Motor neuron (in vitro differentiated cells): ENCODE measurements around the gene CUL4B. TPM values are rescaled to one million over a fixed set of nuclear protein-coding genes. Genes with fewer than 3 reads are reported as not detected.
"Not testable (repeated sequence)": the region's sequence is repeated elsewhere in the genome, so short reads cannot be mapped to it uniquely, and the experiment has no call there.

Experiments used
- ATAC-seq, 8 experiments: fragments of 200-7000 bp; cut with Tn5 transposase; replicated peaks in 6 of 8; 2 replicates each; pipeline ENCODE4 v1.8.0; 2021; ENCODE audit warnings: mild to moderate bottlenecking in 8 of 8, moderate library complexity in 8 of 8
- H3K27ac ChIP-seq, 2 donors: fragments of 250-450 bp; sonication (Bioruptor Pico); 2 replicates each; pipeline ENCODE4 v1.9.0; 2021; ENCODE audit warnings: antibody characterized with exemption in 2 of 2, mild to moderate bottlenecking in 2 of 2, moderate library complexity in 1 of 2
- H3K4me1 ChIP-seq, 2 donors: fragments of 250-450 bp; sonication (Bioruptor Pico); replicated peaks in 1 of 2; 2 replicates each; pipeline ENCODE4 v1.6.1; 2021; ENCODE audit warnings: antibody characterized with exemption in 2 of 2, mild to moderate bottlenecking in 2 of 2, moderate library complexity in 1 of 2
- H3K4me3 ChIP-seq, 5 donors: fragments of 250-450 bp; sonication (Bioruptor Pico); 2 replicates each; pipeline ENCODE4 v1.9.0; 2021; ENCODE audit warnings: antibody characterized with exemption in 5 of 5, mild to moderate bottlenecking in 5 of 5, moderate library complexity in 4 of 5
- WGBS, 10 experiments: fragments of 450-650 bp; shearing (Covaris generic); methylation state at CpG; one replicate each; pipeline ENCODE4 v1.0.0; 2022; 5-methylcytosine and 5-hydroxymethylcytosine counted together
- in situ Hi-C, 9 experiments: fragments of 400-800 bp; cut with MboI; loops; one replicate each; pipeline ENCODE4 v1.15.0; 2021; ENCODE audit warnings: low sequenced_read_pairs in 9 of 9, low pct_unique_long_range_greater_than_20kb in 2 of 9; ENCODE audit not compliant: unreplicated experiment in 9 of 9
- total RNA-seq, 8 experiments: library from RNA; unstranded; fragments of 300-600 nt; gene quantifications; 2 replicates each; pipeline versions ENCODE4 v1.2.3 to v1.2.4, GENCODE V29; 2022

The CUL4B gene
- 10 to 100 TPM; 35.1 to 69.6 (median 42.5) TPM for total RNA-seq

GRCh38 chrX:120560842-120561633, at the start of gene CUL4B:
Gene CUL4B, minus strand, starts transcription at chrX:120560962. Its CDS starts 324 bp downstream, at chrX:120560638.
- in situ Hi-C loops, result no loop called here
- peak; percentile 82 to 87 (median 84) for ATAC-seq
- peaks cover 2 to 6% of the 10 kb centered on the region in 2 donors for H3K4me1 ChIP-seq
- H3K4me3 ChIP-seq, result peak within 1 kb of the TSS; percentile 39 to 93 (median 53)
- peak within 1 kb of the TSS; percentile 98 to 99 for H3K27ac ChIP-seq
- WGBS, 10 experiments, result no CpG with 5 or more reads among the region's 54 CpGs

GRCh38 chrX:120604361-120604782, 43.6 kb upstream of the CUL4B start:
- WGBS, 10 experiments, result 0 to 25% (median 0%) methylated on average over 1 to 4 of the region's 5 CpGs; no CpG with 5 or more reads in 3 of the 10 experiments
- Histone ChIP-seq H3K4me3 (peak overlapping the region; percentile 54 to 60 (median 58)), H3K27ac (peak overlapping the region; percentile 94 to 95), H3K4me1 (peaks cover 0 to 9% of the 10 kb centered on the region in 2 donors)
- ATAC-seq, result peak; percentile 64 to 83 (median 72)
- in situ Hi-C loops, result no loop called here

GRCh38 chrX:120603707-120604360, 43.1 kb upstream of the CUL4B start, which contains the start of gene MCTS1:
Gene MCTS1, plus strand, starts transcription at chrX:120604101. Its CDS starts 136 bp downstream, at chrX:120604237.
- Histone ChIP-seq H3K4me3 (peak within 1 kb of the TSS; percentile 54 to 60 (median 58)), H3K27ac (peak within 1 kb of the TSS; percentile 94 to 95), H3K4me1 (peaks cover 0 to 9% of the 10 kb centered on the region in 2 donors)
- ATAC-seq, result peak; percentile 92 to 95 (median 93)
- in situ Hi-C loops, result no loop called here
- 0 to 39% (median 0%) methylated on average over 2 to 22 of the region's 31 CpGs; no CpG with 5 or more reads in 5 of the 10 experiments for WGBS, 10 experiments

DNA sequence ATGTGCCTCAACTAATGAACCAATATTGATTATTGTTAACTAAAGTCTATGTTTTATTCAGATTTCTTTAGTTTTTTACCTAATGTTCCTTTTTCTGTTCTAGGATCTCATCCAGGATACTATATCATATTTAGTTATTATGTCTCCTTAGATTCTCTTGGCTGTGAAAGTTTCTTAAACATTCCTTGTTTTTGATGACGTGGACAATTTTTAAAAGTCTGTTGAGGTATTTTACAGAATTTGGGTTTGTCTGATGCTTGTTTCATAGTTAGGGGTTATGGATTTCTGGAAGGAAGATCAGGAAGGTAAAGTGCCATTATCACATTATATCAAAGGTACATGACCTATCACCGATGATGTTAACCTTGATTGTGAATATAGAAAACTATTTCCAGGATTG, 24.9 kb upstream of the CUL4B start:
- ATAC-seq, result no peak
- Histone ChIP-seq H3K27ac (no peak overlapping the region), H3K4me1 (no peaks in the 10 kb centered on the region), H3K4me3 (no peak overlapping the region)
- in situ Hi-C loops, result no loop called here
- WGBS, 10 experiments, result 13 to 60% (median 48%) methylated on average over 1 to 2 of the region's 2 CpGs; no CpG with 5 or more reads in 6 of the 10 experiments

DNA sequence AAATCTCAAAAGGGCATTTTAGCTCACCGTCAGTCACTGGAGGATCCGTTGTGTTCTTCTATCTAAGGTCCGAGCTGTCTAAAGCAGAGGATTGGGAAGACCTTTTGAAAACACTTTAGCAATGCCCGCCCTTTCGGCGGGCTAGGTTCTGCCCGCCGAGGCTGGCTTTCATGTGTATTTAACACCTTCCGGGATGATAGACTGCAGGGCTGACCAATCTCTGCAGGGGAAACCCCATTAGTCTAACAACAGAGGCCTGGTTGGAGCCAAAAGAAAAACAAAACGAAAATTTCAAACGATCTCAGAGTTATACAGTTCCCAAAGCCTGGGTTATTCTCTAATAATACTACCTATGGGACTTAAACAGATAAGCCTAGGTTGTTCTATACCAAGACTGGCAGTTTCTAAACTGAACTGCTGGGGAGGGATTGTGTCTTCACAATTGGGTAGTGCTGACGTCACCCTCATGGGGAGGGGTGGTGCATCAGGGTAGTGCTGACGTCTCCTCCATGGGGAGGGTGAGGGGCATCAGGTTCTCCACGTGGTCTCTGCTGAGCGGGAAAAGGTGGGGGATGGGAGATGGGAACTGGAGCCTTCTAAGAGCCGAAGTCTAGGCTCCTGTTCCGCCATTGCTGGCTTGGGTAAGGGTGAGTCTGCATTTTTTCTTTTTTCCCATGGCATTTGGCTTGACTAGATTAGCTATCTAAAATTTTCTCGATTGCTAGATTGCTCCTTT, 14.8 kb upstream of the CUL4B start:
- 37 to 100% (median 80%) methylated on average over 1 to 4 of the region's 18 CpGs; no CpG with 5 or more reads in 7 of the 10 experiments for WGBS, 10 experiments
- Histone ChIP-seq H3K4me3 (no peak overlapping the region), H3K4me1 (no peaks in the 10 kb centered on the region), H3K27ac (no peak overlapping the region)
- peak in 1 of 8 experiments; percentile 53 for ATAC-seq
- in situ Hi-C loops, result no loop called here

GRCh38 chrX:120573806-120574205, 13.0 kb upstream of the CUL4B start:
- ATAC-seq, result not testable (repeated sequence)

GRCh38 chrX:120570011-120570600, 9.3 kb upstream of the CUL4B start:
- WGBS, 10 experiments, result 60 to 100% (median 86%) methylated on average over 1 to 3 of the region's 3 CpGs; no CpG with 5 or more reads in 4 of the 10 experiments
- ATAC-seq, result no peak
- Histone ChIP-seq H3K27ac (no peak overlapping the region), H3K4me3 (no peak overlapping the region), H3K4me1 (no peaks in the 10 kb centered on the region)
- in situ Hi-C loops, result no loop called here

More at GRCh38 chrX:120573806-120574205, 13.0 kb upstream of the CUL4B start:
- 60 to 100% methylated on average over 2 to 5 of the region's 13 CpGs; no CpG with 5 or more reads in 8 of the 10 experiments for WGBS, 10 experiments
- H3K4me3 ChIP-seq, in situ Hi-C loops, H3K27ac ChIP-seq, H3K4me1 ChIP-seq: not testable (repeated sequence)

DNA sequence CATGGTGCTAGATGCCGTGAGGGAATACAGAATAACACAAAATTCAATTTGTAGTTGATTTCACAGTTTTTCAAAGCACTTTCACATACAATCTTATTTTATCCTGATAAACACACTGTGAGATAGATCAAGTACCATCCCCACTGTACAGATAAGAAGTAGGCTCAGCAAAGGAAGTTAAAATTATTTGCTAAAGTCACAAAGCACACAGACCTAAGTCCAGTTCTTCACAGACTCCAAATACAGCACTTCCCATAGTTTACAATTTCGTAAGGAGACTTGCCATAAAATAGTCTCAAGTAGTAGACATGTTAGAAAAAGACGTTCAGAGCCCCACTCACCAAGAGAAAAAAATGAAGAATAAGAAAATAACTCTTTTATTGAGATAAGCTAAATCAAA, 7.8 kb upstream of the CUL4B start:
- Histone ChIP-seq H3K27ac (no peak overlapping the region), H3K4me3 (no peak overlapping the region), H3K4me1 (no peaks in the 10 kb centered on the region)
- in situ Hi-C loops, result no loop called here
- no peak for ATAC-seq
- 40 to 100% (median 78%) methylated on average over 1 to 3 of the region's 3 CpGs; no CpG with 5 or more reads in 2 of the 10 experiments for WGBS, 10 experiments

- in situ Hi-C loops, result no loop called here
These were observed 7.3 kb upstream of the CUL4B start for GRCh38 chrX:120568035-120568434.

DNA sequence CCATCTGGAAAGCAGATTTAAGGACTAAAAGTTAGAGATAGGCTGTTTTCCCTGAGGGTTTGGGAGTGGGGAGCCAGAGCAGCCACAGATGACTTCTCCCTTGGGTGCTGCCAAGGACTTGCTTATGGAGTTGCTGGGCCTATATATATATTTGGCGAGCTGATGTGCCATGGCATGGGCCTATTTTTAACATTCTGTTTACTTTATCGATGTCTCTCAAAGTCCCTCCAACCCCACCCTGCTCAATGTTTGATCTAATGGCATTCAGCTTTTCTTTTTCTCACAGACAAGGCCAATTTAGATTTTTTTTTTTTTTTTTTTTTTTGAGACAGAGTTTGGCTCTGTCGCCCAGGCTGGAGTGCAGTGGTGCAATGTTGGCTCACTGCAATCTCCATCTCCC, 6.1 kb upstream of the CUL4B start:
- in situ Hi-C loops, result no loop called here
- Histone ChIP-seq H3K4me3 (no peak overlapping the region), H3K4me1 (peaks cover 2 to 6% of the 10 kb centered on the region in 2 donors), H3K27ac (no peak overlapping the region)
- 0 to 100% (median 93%) methylated on average over 1 to 3 of the region's 3 CpGs; no CpG with 5 or more reads in 2 of the 10 experiments for WGBS, 10 experiments
- no peak for ATAC-seq

More at GRCh38 chrX:120568035-120568434, 7.3 kb upstream of the CUL4B start:
- Histone ChIP-seq H3K4me3 (no peak overlapping the region), H3K27ac (no peak overlapping the region), H3K4me1 (no peaks in the 10 kb centered on the region)
- ATAC-seq, result peak in 3 of 8 experiments; percentile 39 to 65 (median 59)

GRCh38 chrX:120564925-120565324, 4.2 kb upstream of the CUL4B start:
- Histone ChIP-seq H3K4me3 (no peak overlapping the region), H3K4me1 (peaks cover 2 to 6% of the 10 kb centered on the region in 2 donors), H3K27ac (no peak overlapping the region)
- in situ Hi-C loops, result no loop called here
- WGBS, 10 experiments, result 22% methylated on average over 1 of the region's 1 CpG; no CpG with 5 or more reads in 9 of the 10 experiments
- ATAC-seq, result no peak

- peak overlapping the region in 1 of 5 donors; percentile 42 for H3K4me3 ChIP-seq
- H3K4me1 ChIP-seq, result peaks cover 2 to 6% of the 10 kb centered on the region in 2 donors
- 20 to 100% (median 67%) methylated on average over 1 to 2 of the region's 2 CpGs; no CpG with 5 or more reads in 5 of the 10 experiments for WGBS, 10 experiments
- no peak overlapping the region for H3K27ac ChIP-seq
- no peak for ATAC-seq
- in situ Hi-C loops, result no loop called here
These were observed 1.8 kb upstream of the CUL4B start for GRCh38 chrX:120562569-120562926.
